DND-41 (cell line): ENCODE data around the gene PTPRJ.
A peak's percentile ranks its signal among the peaks of the same experiment; 100 is the strongest.

Experiments used
- ATAC-seq: fragments of 200-7000 bp; cut with Tn5 transposase; 3 replicates; pipeline ENCODE4 v1.9.1; 2021; ENCODE audit warnings: low read depth; ENCODE audit not compliant: insufficient read depth
- DNase-seq: peaks from one replicate; pipeline ENCODE4 v3.0.0-alpha.2; 2020
- H2AFZ ChIP-seq: 2 replicates; pipeline ENCODE4 v1.6.0; 2012; ENCODE audit warnings: low read depth, low read length
- H3K27ac ChIP-seq: 2 replicates; pipeline ENCODE4 v1.5.1; 2012; ENCODE audit warnings: low read length, inconsistent platforms
- H3K27me3 ChIP-seq: fragments of 200-600 bp; sonication (generic); 2 replicates; pipeline ENCODE4 v1.6.0; 2012; ENCODE audit warnings: low read length, mild to moderate bottlenecking, inconsistent platforms; ENCODE audit not compliant: insufficient read depth, poor library complexity
- H3K36me3 ChIP-seq: 2 replicates; pipeline ENCODE4 v1.5.1; 2012; ENCODE audit warnings: low read length, inconsistent platforms; ENCODE audit not compliant: insufficient read depth
- H3K4me1 ChIP-seq: 2 replicates; pipeline ENCODE4 v1.5.1; 2012; ENCODE audit warnings: mild to moderate bottlenecking, low read length; ENCODE audit not compliant: insufficient read depth
- H3K4me2 ChIP-seq: 2 replicates; pipeline ENCODE4 v1.6.0; 2012; ENCODE audit warnings: mild to moderate bottlenecking, moderate library complexity, low read length, inconsistent platforms; ENCODE audit not compliant: insufficient read depth
- H3K4me3 ChIP-seq, 2 experiments: fragments of 200-600 bp in 1 of 2; shearing (Covaris generic) in 1 of 2; 2 replicates each; pipeline ENCODE4 v1.5.1; 2012 to 2016; ENCODE audit warnings: inconsistent platforms in 2 of 2, low read length in 2 of 2, mild to moderate bottlenecking in 2 of 2, low read depth in 1 of 2, moderate library complexity in 1 of 2
- H3K79me2 ChIP-seq: 2 replicates; pipeline ENCODE4 v1.6.0; 2012; ENCODE audit warnings: low read length, inconsistent platforms; ENCODE audit not compliant: insufficient read depth
- H3K9ac ChIP-seq: 2 replicates; pipeline ENCODE4 v1.6.0; 2012; ENCODE audit warnings: low read depth, mild to moderate bottlenecking, inconsistent platforms, low read length, moderate library complexity
- H3K9me3 ChIP-seq: 2 replicates; pipeline ENCODE4 v1.5.1; 2012; ENCODE audit warnings: low read length, moderate library complexity, mild to moderate bottlenecking, inconsistent platforms; ENCODE audit not compliant: insufficient read depth, severe bottlenecking
- H4K20me1 ChIP-seq: 2 replicates; pipeline ENCODE4 v1.6.0; 2012; ENCODE audit warnings: low read length; ENCODE audit not compliant: insufficient read depth
- EZH2 ChIP-seq: IDR thresholded peaks from 3 replicates; pipeline ENCODE4 v1.6.1; 2012; ENCODE audit warnings: borderline replicate concordance, low read depth, mild to moderate bottlenecking, moderate library complexity, low read length, inconsistent platforms; ENCODE audit not compliant: severe bottlenecking
- TF ChIP-seq, protein P1 (sequence below): IDR thresholded peaks from 2 replicates; pipeline ENCODE4 v1.5.1; 2012; ENCODE audit warnings: borderline replicate concordance, low read length, moderate library complexity, mild to moderate bottlenecking; ENCODE audit not compliant: poor library complexity, severe bottlenecking; ENCODE audit errors: extremely low read depth

Gene PTPRJ

DNA sequence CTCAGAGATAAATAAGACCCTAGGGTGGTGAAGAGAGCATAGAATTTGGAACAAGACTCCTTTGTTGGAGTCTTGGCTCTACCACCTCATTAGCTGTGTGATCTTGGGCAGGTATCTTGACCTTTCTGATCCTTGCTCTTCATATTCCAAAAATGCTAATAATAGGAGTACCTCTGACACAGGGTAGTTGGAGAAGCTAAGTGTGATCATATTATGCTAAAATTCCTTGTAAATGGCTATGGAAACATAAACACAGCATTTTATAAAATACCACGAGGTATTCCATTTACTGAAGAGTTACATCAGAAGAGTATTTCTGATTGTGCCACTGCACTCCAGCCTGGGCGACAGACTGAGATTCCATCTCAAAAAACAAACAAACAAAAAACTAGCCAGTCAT is 9.4 kb downstream of the PTPRJ start:
- no peak overlapping the region for H3K9ac ChIP-seq
- no peaks in the 10 kb centered on the region for H3K79me2 ChIP-seq

DNA sequence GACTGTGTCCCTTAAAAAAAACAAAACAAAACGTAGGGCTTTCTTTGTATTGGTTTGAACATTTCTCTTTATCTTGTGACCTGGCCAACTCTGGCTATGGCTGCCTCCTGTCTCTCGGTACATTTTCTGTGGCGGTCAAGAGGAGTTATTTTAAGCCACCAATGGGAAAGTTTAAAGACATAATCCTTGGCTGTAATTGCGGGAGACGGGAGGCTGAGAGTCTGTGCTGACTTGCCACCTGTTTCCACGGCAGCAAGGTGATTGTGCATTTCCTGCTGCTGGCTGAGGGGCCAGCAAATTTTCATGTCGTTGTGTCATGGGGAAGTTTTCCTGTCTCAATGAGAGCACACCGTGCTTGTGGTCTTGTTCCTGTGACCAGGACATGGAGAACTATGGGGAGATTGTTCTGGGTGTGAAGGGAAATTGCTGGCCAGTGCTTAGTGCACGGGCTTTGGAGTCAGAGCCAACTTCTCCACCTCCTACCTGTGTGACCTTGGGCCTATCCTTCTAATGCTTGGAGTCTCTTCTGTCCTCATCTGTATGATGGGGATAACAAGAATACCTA is 11.0 kb downstream of the PTPRJ start:
- Histone ChIP-seq H2AFZ (no peak overlapping the region), H3K4me3 (no peak overlapping the region), H3K27ac (no peak overlapping the region), H3K9ac (no peak overlapping the region), H3K36me3 (no peaks in the 10 kb centered on the region), H3K79me2 (no peaks in the 10 kb centered on the region), H3K4me2 (no peak overlapping the region), H3K4me1 (peaks cover 6% of the 10 kb centered on the region), H3K27me3 (no peaks in the 10 kb centered on the region), H3K9me3 (no peaks in the 10 kb centered on the region), H4K20me1 (no peaks in the 10 kb centered on the region)
- ATAC-seq (0 out of 3 replicates have a peak, but pooled peaks have one; percentile 50), DNase-seq (no peak)
- TF ChIP-seq EZH2: no peak
- TF ChIP-seq, protein P1, sequence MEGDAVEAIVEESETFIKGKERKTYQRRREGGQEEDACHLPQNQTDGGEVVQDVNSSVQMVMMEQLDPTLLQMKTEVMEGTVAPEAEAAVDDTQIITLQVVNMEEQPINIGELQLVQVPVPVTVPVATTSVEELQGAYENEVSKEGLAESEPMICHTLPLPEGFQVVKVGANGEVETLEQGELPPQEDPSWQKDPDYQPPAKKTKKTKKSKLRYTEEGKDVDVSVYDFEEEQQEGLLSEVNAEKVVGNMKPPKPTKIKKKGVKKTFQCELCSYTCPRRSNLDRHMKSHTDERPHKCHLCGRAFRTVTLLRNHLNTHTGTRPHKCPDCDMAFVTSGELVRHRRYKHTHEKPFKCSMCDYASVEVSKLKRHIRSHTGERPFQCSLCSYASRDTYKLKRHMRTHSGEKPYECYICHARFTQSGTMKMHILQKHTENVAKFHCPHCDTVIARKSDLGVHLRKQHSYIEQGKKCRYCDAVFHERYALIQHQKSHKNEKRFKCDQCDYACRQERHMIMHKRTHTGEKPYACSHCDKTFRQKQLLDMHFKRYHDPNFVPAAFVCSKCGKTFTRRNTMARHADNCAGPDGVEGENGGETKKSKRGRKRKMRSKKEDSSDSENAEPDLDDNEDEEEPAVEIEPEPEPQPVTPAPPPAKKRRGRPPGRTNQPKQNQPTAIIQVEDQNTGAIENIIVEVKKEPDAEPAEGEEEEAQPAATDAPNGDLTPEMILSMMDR: no peak

More for the DNA sequence above, 9.4 kb downstream of the PTPRJ start:
- H3K27ac ChIP-seq: no peak overlapping the region
- H3K4me1 ChIP-seq: peaks cover 6% of the 10 kb centered on the region
- no peak overlapping the region for H3K4me3 ChIP-seq
- H3K27me3 ChIP-seq: no peaks in the 10 kb centered on the region
- no peaks in the 10 kb centered on the region for H3K9me3 ChIP-seq
- no peak overlapping the region for H3K4me2 ChIP-seq
- DNase-seq (no peak), ATAC-seq (no peak)
- H4K20me1 ChIP-seq: no peaks in the 10 kb centered on the region
- TF ChIP-seq EZH2: no peak
- TF ChIP-seq, protein P1: no peak
- H3K36me3 ChIP-seq: no peaks in the 10 kb centered on the region
- no peak overlapping the region for H2AFZ ChIP-seq

DNA sequence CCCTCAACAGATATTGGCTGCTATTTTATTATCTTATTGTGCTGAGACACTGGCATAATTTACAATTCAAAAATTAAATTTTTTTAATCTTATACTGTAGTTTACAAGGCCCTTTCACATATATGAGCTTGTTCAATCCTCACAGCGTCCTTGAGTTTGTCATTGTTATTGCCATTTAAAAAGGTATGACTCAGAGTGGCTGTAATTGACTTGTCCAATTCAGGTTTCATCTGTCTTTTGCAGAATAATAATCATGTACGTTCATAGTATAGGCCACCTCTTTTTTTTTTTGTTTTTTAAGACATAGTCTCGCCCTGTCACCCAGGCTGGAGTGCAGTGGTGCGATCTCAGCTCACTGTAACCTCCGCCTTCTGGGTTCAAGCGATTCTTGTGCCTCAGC is 11.5 kb downstream of the PTPRJ start:
- no peak overlapping the region for H3K9ac ChIP-seq
- no peaks in the 10 kb centered on the region for H3K79me2 ChIP-seq
- TF ChIP-seq, protein P1: no peak
- no peak for TF ChIP-seq EZH2
- H3K4me3 ChIP-seq: no peak overlapping the region
- no peak overlapping the region for H3K4me2 ChIP-seq
- peaks cover 6% of the 10 kb centered on the region for H3K4me1 ChIP-seq
- no peak overlapping the region for H2AFZ ChIP-seq
- H3K27me3 ChIP-seq: no peaks in the 10 kb centered on the region
- no peaks in the 10 kb centered on the region for H3K9me3 ChIP-seq
- ATAC-seq: no peak
- no peaks in the 10 kb centered on the region for H3K36me3 ChIP-seq
- DNase-seq: no peak
- H3K27ac ChIP-seq: no peak overlapping the region
- H4K20me1 ChIP-seq: no peaks in the 10 kb centered on the region
